HepG2 (cell line): Measurements from ENCODE around the gene FAM118B. TPM values are rescaled to one million over a fixed set of nuclear protein-coding genes. Genes with fewer than 3 reads are reported as not detected.

Source experiments
- ARHGAP35 ChIP-seq: sonication (generic); formaldehyde crosslinking; IDR thresholded peaks from 2 replicates; pipeline ENCODE4 v1.9.0; 2022; ENCODE audit warnings: mild to moderate bottlenecking, inconsistent platforms, moderate library complexity, missing genetic modification reagents, borderline replicate concordance
- FLYWCH1 ChIP-seq: sonication (generic); formaldehyde crosslinking; IDR thresholded peaks from 2 replicates; pipeline ENCODE4 v1.8.1; 2023; ENCODE audit warnings: mild to moderate bottlenecking, missing genetic modification reagents
- MAZ ChIP-seq, 2 experiments: sonication (generic) in 1 of 2; formaldehyde crosslinking in 1 of 2; IDR thresholded peaks; 2 replicates each; pipeline versions ENCODE4 v1.5.0 to v1.6.1; 2012 to 2020; ENCODE audit warnings: low read depth in 2 of 2, mild to moderate bottlenecking in 2 of 2, borderline replicate concordance in 1 of 2, improper control_type of control experiment in 1 of 2, low read length in 1 of 2, missing genetic modification reagents in 1 of 2, moderate library complexity in 1 of 2
- MED1 ChIP-seq: sonication (generic); formaldehyde crosslinking; IDR thresholded peaks from 2 replicates; pipeline ENCODE4 v1.4.0; 2020; ENCODE audit warnings: missing genetic modification reagents
- NFE2 ChIP-seq: sonication (generic); formaldehyde crosslinking; IDR thresholded peaks from 2 replicates; pipeline ENCODE4 v1.4.0; 2020; ENCODE audit warnings: missing genetic modification reagents
- RAD51 ChIP-seq: fragments of 450-650 bp; IDR thresholded peaks from 2 replicates; pipeline ENCODE4 v1.6.1; 2016; ENCODE audit warnings: borderline replicate concordance
- RNF2 ChIP-seq: fragments of 450-650 bp; conservative IDR thresholded peaks from 2 replicates; pipeline ENCODE4 v1.6.1; 2016; ENCODE audit warnings: low read depth
- SALL1 ChIP-seq: sonication (generic); formaldehyde crosslinking; IDR thresholded peaks from 2 replicates; pipeline ENCODE4 v1.8.0; 2022; ENCODE audit warnings: mild to moderate bottlenecking, missing genetic modification reagents
- SMAD3 ChIP-seq: sonication (generic); formaldehyde crosslinking; IDR thresholded peaks from 2 replicates; pipeline ENCODE4 v1.4.0; 2020; ENCODE audit warnings: missing genetic modification reagents
- SOX6 ChIP-seq, 2 experiments: fragments of 450-650 bp in 1 of 2; sonication (generic) in 1 of 2; formaldehyde crosslinking in 1 of 2; IDR thresholded peaks; 2 replicates each; pipeline versions ENCODE4 v1.4.0 to v1.6.1; 2017 to 2020; ENCODE audit warnings: antibody characterized with exemption in 1 of 2, mild to moderate bottlenecking in 1 of 2, missing genetic modification reagents in 1 of 2
- TP53 ChIP-seq: sonication (generic); formaldehyde crosslinking; conservative IDR thresholded peaks from 2 replicates; pipeline ENCODE4 v1.4.0; 2020; ENCODE audit warnings: missing genetic modification reagents
- ZFP62 ChIP-seq: sonication (generic); formaldehyde crosslinking; IDR thresholded peaks from 2 replicates; pipeline ENCODE4 v1.4.0; 2020; ENCODE audit warnings: missing genetic modification reagents
- ZNF326 ChIP-seq: sonication (generic); formaldehyde crosslinking; IDR thresholded peaks from 2 replicates; pipeline ENCODE4 v1.4.0; 2020; ENCODE audit warnings: missing genetic modification reagents, borderline replicate concordance
- ZNF598 ChIP-seq: sonication (generic); formaldehyde crosslinking; IDR thresholded peaks from 2 replicates; pipeline ENCODE4 v1.5.1; 2020; ENCODE audit warnings: mild to moderate bottlenecking, missing genetic modification reagents, borderline replicate concordance
- ZNF605 ChIP-seq: sonication (generic); formaldehyde crosslinking; IDR thresholded peaks from 2 replicates; pipeline ENCODE4 v1.8.0; 2022; ENCODE audit warnings: mild to moderate bottlenecking, missing genetic modification reagents
- ZNF713 ChIP-seq: sonication (generic); formaldehyde crosslinking; IDR thresholded peaks from 2 replicates; pipeline ENCODE4 v1.4.0; 2020; ENCODE audit warnings: mild to moderate bottlenecking, missing genetic modification reagents
- ZNF773 ChIP-seq: sonication (generic); formaldehyde crosslinking; IDR thresholded peaks from 2 replicates; pipeline ENCODE4 v1.4.0; 2020; ENCODE audit warnings: missing genetic modification reagents, borderline replicate concordance
- ZNF777 ChIP-seq: sonication (generic); formaldehyde crosslinking; IDR thresholded peaks from 2 replicates; pipeline ENCODE4 v1.4.0; 2020; ENCODE audit warnings: missing genetic modification reagents
- ZNF841 ChIP-seq: sonication (generic); formaldehyde crosslinking; IDR thresholded peaks from 2 replicates; pipeline ENCODE4 v1.8.1; 2023; ENCODE audit warnings: missing genetic modification reagents, borderline replicate concordance
- polyA plus RNA-seq, 8 experiments: library from polyadenylated mRNA; depleted of rRNA in 3 of 8; stranded (reverse) in 7 of 8; unstranded in 1 of 8; fragments of >200 nt; fragmentation: Illumina TruSeq in 4 of 8; extraction: Trizol in 4 of 8; gene quantifications; 2 replicates each; pipeline versions ENCODE4 v1.2.1 to v1.2.3, GENCODE V29; 2011 to 2016; ENCODE audit warnings: low read depth in 4 of 8, missing spikeins in 1 of 8, mixed read lengths in 1 of 8; ENCODE audit not compliant: insufficient read depth in 1 of 8
- total RNA-seq, 5 experiments: library from RNA; depleted of rRNA; stranded (reverse); fragments of >200 nt; fragmentation: Illumina TruSeq; extraction: Trizol; gene quantifications; 2 replicates each; pipeline ENCODE4 v1.2.3, GENCODE V29; 2016; ENCODE audit warnings: low read depth in 1 of 5
- TF ChIP-seq, protein P1 (sequence below): sonication (generic); formaldehyde crosslinking; IDR thresholded peaks from 2 replicates; pipeline ENCODE4 v1.4.0; 2020; ENCODE audit warnings: missing genetic modification reagents
- TF ChIP-seq, protein P2 (sequence below): sonication (generic); formaldehyde crosslinking; IDR thresholded peaks from 2 replicates; pipeline ENCODE4 v1.9.0; 2022; ENCODE audit warnings: low read depth, missing genetic modification reagents
- TF ChIP-seq, protein P3 (sequence below): IDR thresholded peaks from 2 replicates; pipeline ENCODE4 v1.6.1; 2016; ENCODE audit warnings: control low read depth

Gene FAM118B
- total and polyA plus RNA-seq, 2 of the 13 experiments (the other 11 are each of a cell fraction or from before 2014, with no cell fraction given) = 10.2 to 25.7 TPM

DNA sequence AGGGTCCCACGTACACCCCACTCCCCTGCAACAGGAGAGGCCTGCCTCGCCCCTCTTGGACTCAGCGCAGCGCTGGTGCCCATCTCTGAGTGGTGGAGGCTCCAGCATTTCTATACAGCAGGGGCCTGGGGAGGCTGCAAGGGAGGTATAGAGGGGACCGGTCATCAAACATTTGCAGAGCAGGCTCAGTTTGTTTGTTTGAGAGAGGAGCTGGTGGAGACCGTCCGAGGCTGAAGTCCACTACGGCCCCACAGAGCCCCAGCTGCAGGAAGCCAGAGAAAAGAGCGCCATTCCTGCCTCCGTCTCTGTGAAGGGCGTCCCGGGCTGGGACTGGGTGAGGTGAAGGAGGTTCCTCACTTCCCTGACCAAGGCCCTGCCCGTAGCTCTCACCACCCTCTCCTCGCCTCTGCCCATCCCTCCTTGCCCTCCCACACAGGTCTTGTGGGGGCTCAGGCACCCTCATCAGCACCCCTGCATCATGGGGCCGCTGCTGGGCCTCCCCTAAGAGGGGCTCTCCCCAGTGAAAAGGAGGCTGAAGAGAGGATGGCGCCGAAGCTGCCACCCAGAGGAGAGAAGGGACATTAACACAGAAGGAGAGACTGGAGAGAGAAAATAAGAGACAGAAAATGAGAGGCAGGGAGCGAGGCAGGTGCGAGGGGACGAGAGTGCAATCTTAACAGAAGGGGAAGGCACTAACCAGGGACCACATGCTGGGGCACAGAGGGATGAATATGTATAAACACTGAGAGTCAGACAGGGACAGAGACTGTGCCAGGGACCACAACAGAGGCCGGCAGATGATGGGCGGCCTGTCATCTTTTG, 24.7 kb upstream of the FAM118B start (continued):
- TF ChIP-seq ARHGAP35 (CRISPR knock-in tag) (no peak; the same call in 1 of the 2 replicates), RNF2 (no peak), MAZ (IDR thresholded peaks at IDR 0.05; ENCODE audit: borderline replicate concordance, low read depth, low read length) (no peak), MAZ (CRISPR knock-in tag; IDR thresholded peaks at IDR 0.05; ENCODE audit: low read depth) (no peak), SALL1 (CRISPR knock-in tag) (peak; percentile 69), SMAD3 (CRISPR knock-in tag) (no peak), ZNF773 (no peak), ZNF605 (CRISPR knock-in tag) (peak; percentile 94), NFE2 (CRISPR knock-in tag) (no peak), ZNF841 (CRISPR knock-in tag) (no peak), ZNF777 (CRISPR knock-in tag) (peak; percentile 75), ZNF598 (CRISPR knock-in tag) (0 out of 2 replicates have a peak, but pooled peaks have one; percentile 33), SOX6 (IDR thresholded peaks at IDR 0.05) (no peak), SOX6 (CRISPR knock-in tag; IDR thresholded peaks at IDR 0.05) (peak; percentile 73), ZFP62 (CRISPR knock-in tag) (no peak), TP53 (CRISPR knock-in tag) (no peak), ZNF713 (CRISPR knock-in tag) (no peak), ZNF326 (no peak), FLYWCH1 (CRISPR knock-in tag) (no peak), RAD51 (no peak), MED1 (CRISPR knock-in tag) (peak; percentile 77)
- TF ChIP-seq, protein P1, sequence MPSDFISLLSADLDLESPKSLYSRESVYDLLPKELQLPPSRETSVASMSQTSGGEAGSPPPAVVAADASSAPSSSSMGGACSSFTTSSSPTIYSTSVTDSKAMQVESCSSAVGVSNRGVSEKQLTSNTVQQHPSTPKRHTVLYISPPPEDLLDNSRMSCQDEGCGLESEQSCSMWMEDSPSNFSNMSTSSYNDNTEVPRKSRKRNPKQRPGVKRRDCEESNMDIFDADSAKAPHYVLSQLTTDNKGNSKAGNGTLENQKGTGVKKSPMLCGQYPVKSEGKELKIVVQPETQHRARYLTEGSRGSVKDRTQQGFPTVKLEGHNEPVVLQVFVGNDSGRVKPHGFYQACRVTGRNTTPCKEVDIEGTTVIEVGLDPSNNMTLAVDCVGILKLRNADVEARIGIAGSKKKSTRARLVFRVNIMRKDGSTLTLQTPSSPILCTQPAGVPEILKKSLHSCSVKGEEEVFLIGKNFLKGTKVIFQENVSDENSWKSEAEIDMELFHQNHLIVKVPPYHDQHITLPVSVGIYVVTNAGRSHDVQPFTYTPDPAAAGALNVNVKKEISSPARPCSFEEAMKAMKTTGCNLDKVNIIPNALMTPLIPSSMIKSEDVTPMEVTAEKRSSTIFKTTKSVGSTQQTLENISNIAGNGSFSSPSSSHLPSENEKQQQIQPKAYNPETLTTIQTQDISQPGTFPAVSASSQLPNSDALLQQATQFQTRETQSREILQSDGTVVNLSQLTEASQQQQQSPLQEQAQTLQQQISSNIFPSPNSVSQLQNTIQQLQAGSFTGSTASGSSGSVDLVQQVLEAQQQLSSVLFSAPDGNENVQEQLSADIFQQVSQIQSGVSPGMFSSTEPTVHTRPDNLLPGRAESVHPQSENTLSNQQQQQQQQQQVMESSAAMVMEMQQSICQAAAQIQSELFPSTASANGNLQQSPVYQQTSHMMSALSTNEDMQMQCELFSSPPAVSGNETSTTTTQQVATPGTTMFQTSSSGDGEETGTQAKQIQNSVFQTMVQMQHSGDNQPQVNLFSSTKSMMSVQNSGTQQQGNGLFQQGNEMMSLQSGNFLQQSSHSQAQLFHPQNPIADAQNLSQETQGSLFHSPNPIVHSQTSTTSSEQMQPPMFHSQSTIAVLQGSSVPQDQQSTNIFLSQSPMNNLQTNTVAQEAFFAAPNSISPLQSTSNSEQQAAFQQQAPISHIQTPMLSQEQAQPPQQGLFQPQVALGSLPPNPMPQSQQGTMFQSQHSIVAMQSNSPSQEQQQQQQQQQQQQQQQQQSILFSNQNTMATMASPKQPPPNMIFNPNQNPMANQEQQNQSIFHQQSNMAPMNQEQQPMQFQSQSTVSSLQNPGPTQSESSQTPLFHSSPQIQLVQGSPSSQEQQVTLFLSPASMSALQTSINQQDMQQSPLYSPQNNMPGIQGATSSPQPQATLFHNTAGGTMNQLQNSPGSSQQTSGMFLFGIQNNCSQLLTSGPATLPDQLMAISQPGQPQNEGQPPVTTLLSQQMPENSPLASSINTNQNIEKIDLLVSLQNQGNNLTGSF (CRISPR knock-in tag) = no peak
- TF ChIP-seq, protein P2, sequence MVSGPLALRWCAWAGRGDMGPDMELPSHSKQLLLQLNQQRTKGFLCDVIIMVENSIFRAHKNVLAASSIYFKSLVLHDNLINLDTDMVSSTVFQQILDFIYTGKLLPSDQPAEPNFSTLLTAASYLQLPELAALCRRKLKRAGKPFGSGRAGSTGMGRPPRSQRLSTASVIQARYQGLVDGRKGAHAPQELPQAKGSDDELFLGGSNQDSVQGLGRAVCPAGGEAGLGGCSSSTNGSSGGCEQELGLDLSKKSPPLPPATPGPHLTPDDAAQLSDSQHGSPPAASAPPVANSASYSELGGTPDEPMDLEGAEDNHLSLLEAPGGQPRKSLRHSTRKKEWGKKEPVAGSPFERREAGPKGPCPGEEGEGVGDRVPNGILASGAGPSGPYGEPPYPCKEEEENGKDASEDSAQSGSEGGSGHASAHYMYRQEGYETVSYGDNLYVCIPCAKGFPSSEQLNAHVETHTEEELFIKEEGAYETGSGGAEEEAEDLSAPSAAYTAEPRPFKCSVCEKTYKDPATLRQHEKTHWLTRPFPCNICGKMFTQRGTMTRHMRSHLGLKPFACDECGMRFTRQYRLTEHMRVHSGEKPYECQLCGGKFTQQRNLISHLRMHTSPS (CRISPR knock-in tag) = no peak; the same call in 1 of the 2 replicates
- TF ChIP-seq, protein P3, sequence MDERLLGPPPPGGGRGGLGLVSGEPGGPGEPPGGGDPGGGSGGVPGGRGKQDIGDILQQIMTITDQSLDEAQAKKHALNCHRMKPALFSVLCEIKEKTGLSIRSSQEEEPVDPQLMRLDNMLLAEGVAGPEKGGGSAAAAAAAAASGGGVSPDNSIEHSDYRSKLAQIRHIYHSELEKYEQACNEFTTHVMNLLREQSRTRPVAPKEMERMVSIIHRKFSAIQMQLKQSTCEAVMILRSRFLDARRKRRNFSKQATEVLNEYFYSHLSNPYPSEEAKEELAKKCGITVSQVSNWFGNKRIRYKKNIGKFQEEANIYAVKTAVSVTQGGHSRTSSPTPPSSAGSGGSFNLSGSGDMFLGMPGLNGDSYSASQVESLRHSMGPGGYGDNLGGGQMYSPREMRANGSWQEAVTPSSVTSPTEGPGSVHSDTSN (CRISPR knock-in tag) = no peak
